Sigmoid colon (tissue), 7 donors: ENCODE measurements around the gene NCAPG2. TPM values are rescaled to one million over a fixed set of nuclear protein-coding genes. Genes with fewer than 3 reads are reported as not detected.

Source experiments
- DNase-seq: peaks from one replicate; pipeline ENCODE4 v3.0.0-alpha.2; 2019
- H3K27ac ChIP-seq, 4 donors: fragments of 200-600 bp; sonication (generic); one replicate each; pipeline ENCODE4 v1.5.1; 2016 to 2019; ENCODE audit warnings: mild to moderate bottlenecking in 1 of 4
- H3K27me3 ChIP-seq, 3 donors: fragments of 200-600 bp; sonication (generic); one replicate each; pipeline ENCODE4 v1.5.1; 2019; ENCODE audit warnings: mild to moderate bottlenecking in 1 of 3
- H3K36me3 ChIP-seq, 4 donors: fragments of 200-600 bp; sonication (generic); one replicate each; pipeline ENCODE4 v1.5.1; 2016 to 2019
- H3K4me1 ChIP-seq, 4 donors: fragments of 200-600 bp; sonication (generic); one replicate each; pipeline ENCODE4 v1.5.1; 2017 to 2019
- H3K4me3 ChIP-seq, 4 donors: fragments of 200-600 bp; sonication (generic); one replicate each; pipeline ENCODE4 v1.5.1; 2017 to 2019; ENCODE audit warnings: mild to moderate bottlenecking in 2 of 4, moderate library complexity in 1 of 4
- H3K9me3 ChIP-seq, 4 donors: fragments of 200-600 bp in 3 of 4; sonication (generic) in 3 of 4; one replicate each; pipeline versions ENCODE4 v1.5.1 to v1.6.1; 2013 to 2019
- CTCF ChIP-seq, 4 experiments: fragments of 450-650 bp in 3 of 4; fragments of 200-600 bp in 1 of 4; IDR thresholded peaks; one replicate each; pipeline ENCODE4 v1.5.1; 2016 to 2019; ENCODE audit warnings: antibody characterized with exemption in 4 of 4, mild to moderate bottlenecking in 3 of 4, moderate library complexity in 2 of 4
- EP300 ChIP-seq, 4 donors: sonication (generic); formaldehyde crosslinking; IDR thresholded peaks; one replicate each; pipeline ENCODE4 v1.6.1; 2017; ENCODE audit warnings: antibody characterized with exemption in 4 of 4
- POLR2A ChIP-seq, 2 donors: fragments of 450-650 bp; IDR thresholded peaks; one replicate each; pipeline ENCODE4 v1.6.1; 2016; ENCODE audit warnings: antibody characterized with exemption in 2 of 2, mild to moderate bottlenecking in 2 of 2, moderate library complexity in 2 of 2
- POLR2AphosphoS5 ChIP-seq, 4 donors: sonication (generic); formaldehyde crosslinking; IDR thresholded peaks; one replicate each; pipeline ENCODE4 v1.6.1; 2017; ENCODE audit warnings: antibody characterized with exemption in 4 of 4
- WGBS, 2 donors: extraction: QIAGEN DNeasy Blood & Tissue Kit; methylation state at CpG; one replicate each; pipeline ENCODE4 v1.1.7; 2013; 5-methylcytosine and 5-hydroxymethylcytosine counted together
- intact Hi-C: fragments of 100-400 bp; cut with DNase I; formaldehyde crosslinking; loops from one replicate; pipeline ENCODE4 v1.15.1; 2023
- polyA plus RNA-seq, 3 donors: library from polyadenylated mRNA; stranded (reverse); fragments of 200-250 nt; gene quantifications; one replicate each; pipeline ENCODE4 v1.2.3, GENCODE V29; 2013
- total RNA-seq, 4 donors: library from RNA; depleted of rRNA; stranded (reverse); fragments of >200 nt; gene quantifications; one replicate each; pipeline ENCODE4 v1.1.0, GENCODE V29; 2016
- donor health status: healthy with polysubstance abuse.
- donor health status: Bipolar disorder and iron deficiency.
- donor health status: healthy.

NCAPG2 gene
- total and polyA plus RNA-seq, 7 donors, result 1.2 to 11.5 (median 4.4) TPM

- no peaks in the 10 kb centered on the region for H3K4me1 ChIP-seq
- H3K27ac ChIP-seq, result no peak overlapping the region
- 95 to 97% methylated on average over 4 of the region's 4 CpGs for WGBS, 2 donors
- no peaks in the 10 kb centered on the region for H3K36me3 ChIP-seq
- intact Hi-C loops, result no loop called here
- no peak overlapping the region for H3K4me3 ChIP-seq
- no peaks in the 10 kb centered on the region for H3K27me3 ChIP-seq
- H3K9me3 ChIP-seq, result no peaks in the 10 kb centered on the region
- TF ChIP-seq EP300 (IDR thresholded peaks at IDR 0.05), result no peak
- TF ChIP-seq POLR2AphosphoS5 (IDR thresholded peaks at IDR 0.05), result no peak
- no peak for TF ChIP-seq CTCF (IDR thresholded peaks at IDR 0.05)
- TF ChIP-seq POLR2A (IDR thresholded peaks at IDR 0.05), result no peak
- DNase-seq, result no peak
Measured at GRCh38 chr7:158612546-158612945, 92.1 kb downstream of the NCAPG2 start.

- no peaks in the 10 kb centered on the region for H3K9me3 ChIP-seq
- H3K36me3 ChIP-seq, result no peaks in the 10 kb centered on the region
- H3K4me3 ChIP-seq, result no peak overlapping the region
- H3K27me3 ChIP-seq, result no peaks in the 10 kb centered on the region
- no peaks in the 10 kb centered on the region for H3K4me1 ChIP-seq
- intact Hi-C loops, result no loop called here
- H3K27ac ChIP-seq, result no peak overlapping the region
- 65 to 89% methylated on average over 8 of the region's 8 CpGs for WGBS, 2 donors
- DNase-seq, result no peak
- TF ChIP-seq POLR2A (IDR thresholded peaks at IDR 0.05) (no peak), POLR2AphosphoS5 (IDR thresholded peaks at IDR 0.05) (no peak), EP300 (IDR thresholded peaks at IDR 0.05) (no peak)
Measured at GRCh38 chr7:158611541-158611940, 93.1 kb downstream of the NCAPG2 start.

- intact Hi-C loops, result no loop called here
- Histone ChIP-seq H3K9me3 (no peaks in the 10 kb centered on the region), H3K36me3 (no peaks in the 10 kb centered on the region), H3K27ac (no peak overlapping the region), H3K27me3 (no peaks in the 10 kb centered on the region), H3K4me3 (no peak overlapping the region), H3K4me1 (no peaks in the 10 kb centered on the region)
- TF ChIP-seq POLR2A (IDR thresholded peaks at IDR 0.05) (no peak), POLR2AphosphoS5 (IDR thresholded peaks at IDR 0.05) (no peak), EP300 (IDR thresholded peaks at IDR 0.05) (no peak), CTCF (IDR thresholded peaks at IDR 0.05) (no peak)
- 87 to 91% methylated on average over 7 of the region's 7 CpGs for WGBS, 2 donors
- no peak for DNase-seq
Measured at GRCh38 chr7:158609313-158609974, 95.2 kb downstream of the NCAPG2 start.

- DNase-seq, result no peak
- H3K27me3 ChIP-seq, result no peaks in the 10 kb centered on the region
- no peak overlapping the region for H3K4me3 ChIP-seq
- H3K4me1 ChIP-seq, result no peaks in the 10 kb centered on the region
- no peaks in the 10 kb centered on the region for H3K36me3 ChIP-seq
- 84 to 98% methylated on average over 6 of the region's 6 CpGs for WGBS, 2 donors
- intact Hi-C loops, result no loop called here
- H3K9me3 ChIP-seq, result no peaks in the 10 kb centered on the region
- no peak overlapping the region for H3K27ac ChIP-seq
- TF ChIP-seq POLR2AphosphoS5 (IDR thresholded peaks at IDR 0.05) (no peak), POLR2A (IDR thresholded peaks at IDR 0.05) (no peak), EP300 (IDR thresholded peaks at IDR 0.05) (no peak), CTCF (IDR thresholded peaks at IDR 0.05) (no peak)
Measured at GRCh38 chr7:158607563-158607962, 97.0 kb downstream of the NCAPG2 start.

- Histone ChIP-seq H3K27me3 (no peaks in the 10 kb centered on the region), H3K36me3 (no peaks in the 10 kb centered on the region), H3K4me1 (no peaks in the 10 kb centered on the region), H3K9me3 (no peaks in the 10 kb centered on the region), H3K27ac (no peak overlapping the region), H3K4me3 (no peak overlapping the region)
- 96% methylated on average over 18 of the region's 18 CpGs for WGBS, 2 donors
- intact Hi-C loops, result no loop called here
- no peak for DNase-seq
- TF ChIP-seq EP300 (IDR thresholded peaks at IDR 0.05) (no peak), POLR2AphosphoS5 (IDR thresholded peaks at IDR 0.05) (no peak), CTCF (IDR thresholded peaks at IDR 0.05) (no peak), POLR2A (IDR thresholded peaks at IDR 0.05) (no peak)
Measured at GRCh38 chr7:158606671-158607424, 97.8 kb downstream of the NCAPG2 start.
